ENCODE measurements around the gene UBE2Z. TPM values are rescaled to one million over a fixed set of nuclear protein-coding genes. Genes with fewer than 3 reads are reported as not detected.

Gene UBE2Z
- total and polyA plus RNA-seq, 2 of the 8 experiments (the other 6 are each of a cell fraction or from before 2014, with no cell fraction given), result 73.4 to 75.9 TPM

- H3K27me3 ChIP-seq (replicated peaks in 1 of 4; ENCODE audit: control insufficient read depth in 3 of 4, extremely low read depth in 1 of 4, insufficient read depth in 3 of 4, low read length in 3 of 4), result no peaks in the 10 kb centered on the region
- no peak overlapping the region for H2BK20ac ChIP-seq (ENCODE audit: low read length)
- no peaks in the 10 kb centered on the region for H3K79me2 ChIP-seq (ENCODE audit: control insufficient read depth in 1 of 2, insufficient read depth in 2 of 2, low read length in 2 of 2)
- no peak overlapping the region for H3K56ac ChIP-seq (replicated peaks; ENCODE audit: insufficient read length, low read depth, low read length)
- DNase-seq (ENCODE audit: low read depth in 1 of 2, low spot score in 2 of 2) (no peak), FAIRE-seq (no peak)
- no peak overlapping the region for H3K4me3 ChIP-seq (ENCODE audit: extremely low read depth in 1 of 4, insufficient read depth in 2 of 4, low read depth in 3 of 4, low read length in 4 of 4)
- 81% methylated on average over 6 of the region's 6 CpGs; no CpG with 5 or more reads in 1 of the 2 experiments for WGBS, 2 experiments (ENCODE audit: extremely low coverage in 1 of 2, insufficient coverage in 1 of 2, insufficient read length in 1 of 2, insufficient replicate concordance in 2 of 2, low coverage in 1 of 2, low lambda C conversion rate in 2 of 2, missing lambda C conversion rate in 1 of 2)
- no peaks in the 10 kb centered on the region for H3K79me1 ChIP-seq (ENCODE audit: low read depth, low read length)
- H4K91ac ChIP-seq (replicated peaks; ENCODE audit: insufficient read length, low read length), result no peak overlapping the region
- H4K20me1 ChIP-seq (replicated peaks in 1 of 2; ENCODE audit: control insufficient read depth in 1 of 2, insufficient read depth in 2 of 2, low read length in 2 of 2), result peaks cover 6 to 12% of the 10 kb centered on the region in 2 experiments
- no peak overlapping the region for H2BK12ac ChIP-seq (ENCODE audit: low read depth, low read length)
- H3K14ac ChIP-seq (ENCODE audit: insufficient read length), result no peak overlapping the region
- no peak overlapping the region for H4K5ac ChIP-seq (ENCODE audit: insufficient read length, low read depth, low read length)
- H3K23ac ChIP-seq (ENCODE audit: insufficient read length), result no peak overlapping the region
- H2BK15ac ChIP-seq (ENCODE audit: low read length), result no peak overlapping the region
- H2AK5ac ChIP-seq (ENCODE audit: low read depth, low read length), result no peak overlapping the region
- H3K23me2 ChIP-seq (ENCODE audit: low read depth, low read length), result no peaks in the 10 kb centered on the region
- H3K9me3 ChIP-seq (ENCODE audit: insufficient read depth in 2 of 2, low read depth in 1 of 2, low read length in 1 of 2), result no peaks in the 10 kb centered on the region
- H2BK120ac ChIP-seq (replicated peaks; ENCODE audit: low read depth, low read length), result no peak overlapping the region
- POLR2A ChIA-PET (ENCODE audit: partially characterized antibody), result interaction anchor here (0.6 to 11.8 kb wide), 28 partner anchors 8 to 362 kb away, joined by 3 to 143 read pairs (median 4); partner anchors contain the start of genes IGF2BP1, SNF8 and UBE2Z
- no peak overlapping the region for H3K27ac ChIP-seq (ENCODE audit: low read depth, low read length)
- no peak overlapping the region for H2BK5ac ChIP-seq (ENCODE audit: low read depth, low read length)
- H3K4me1 ChIP-seq (replicated peaks in 1 of 4; ENCODE audit: control insufficient read depth in 3 of 4, insufficient read depth in 4 of 4, low read length in 3 of 4), result no peaks in the 10 kb centered on the region
- no peak overlapping the region for H2AFZ ChIP-seq (ENCODE audit: low read length)
- H3K18ac ChIP-seq (ENCODE audit: extremely low read depth, low read length), result no peak overlapping the region
- H3K4me2 ChIP-seq (ENCODE audit: insufficient read depth in 1 of 2, low read depth in 2 of 2, low read length in 2 of 2), result no peak overlapping the region
- H3K4ac ChIP-seq (replicated peaks; ENCODE audit: insufficient read length, low read depth, low read length), result no peak overlapping the region
- CTCF ChIA-PET (ENCODE audit: partially characterized antibody), result interaction anchor here (0.7 to 2.2 kb wide), 4 partner anchors 11 to 107 kb away, joined by 3 to 8 read pairs (median 6); no protein-coding TSS in a partner anchor
- H3K36me3 ChIP-seq (ENCODE audit: control insufficient read depth in 2 of 4, insufficient read depth in 4 of 4, low read length in 3 of 4), result peaks cover 22 to 85% (median 57%) of the 10 kb centered on the region in 4 experiments
- no peak overlapping the region for H4K8ac ChIP-seq (ENCODE audit: extremely low read depth, insufficient read depth, low read length)
- H3K9ac ChIP-seq (replicated peaks in 1 of 4; ENCODE audit: extremely low read depth in 1 of 4, low read depth in 3 of 4, low read length in 3 of 4), result no peak overlapping the region
- TF ChIP-seq E2F6 (IDR thresholded peaks at IDR 0.05) (no peak), CEBPB (IDR thresholded peaks at IDR 0.05; ENCODE audit: low read depth, low read length) (no peak), JUND (IDR thresholded peaks at IDR 0.05; ENCODE audit: low read length) (no peak), CTCF (IDR thresholded peaks at IDR 0.05; ENCODE audit: control extremely low read depth in 1 of 3, insufficient read depth in 1 of 3, low read depth in 1 of 3, low read length in 3 of 3) (no peak), TAF1 (IDR thresholded peaks at IDR 0.05; ENCODE audit: low read depth, low read length) (no peak), SIN3A (conservative IDR thresholded peaks at IDR 0.05 in 1 of 2, IDR thresholded peaks at IDR 0.05 in 1 of 2; ENCODE audit: low read depth in 1 of 2, low read length in 2 of 2) (no peak)
Measured at GRCh38 chr17:48928876-48929811, 20.9 kb downstream of the UBE2Z start.
